ENCODE results near the gene SP2. TPM values are rescaled to one million over a fixed set of nuclear protein-coding genes. Genes with fewer than 3 reads are reported as not detected.
A peak's percentile ranks its signal among the peaks of the same experiment; 100 is the strongest.

The SP2 gene
- polyA plus RNA-seq, 3 donors: 23.0 to 27.2 (median 23.4) TPM

DNA sequence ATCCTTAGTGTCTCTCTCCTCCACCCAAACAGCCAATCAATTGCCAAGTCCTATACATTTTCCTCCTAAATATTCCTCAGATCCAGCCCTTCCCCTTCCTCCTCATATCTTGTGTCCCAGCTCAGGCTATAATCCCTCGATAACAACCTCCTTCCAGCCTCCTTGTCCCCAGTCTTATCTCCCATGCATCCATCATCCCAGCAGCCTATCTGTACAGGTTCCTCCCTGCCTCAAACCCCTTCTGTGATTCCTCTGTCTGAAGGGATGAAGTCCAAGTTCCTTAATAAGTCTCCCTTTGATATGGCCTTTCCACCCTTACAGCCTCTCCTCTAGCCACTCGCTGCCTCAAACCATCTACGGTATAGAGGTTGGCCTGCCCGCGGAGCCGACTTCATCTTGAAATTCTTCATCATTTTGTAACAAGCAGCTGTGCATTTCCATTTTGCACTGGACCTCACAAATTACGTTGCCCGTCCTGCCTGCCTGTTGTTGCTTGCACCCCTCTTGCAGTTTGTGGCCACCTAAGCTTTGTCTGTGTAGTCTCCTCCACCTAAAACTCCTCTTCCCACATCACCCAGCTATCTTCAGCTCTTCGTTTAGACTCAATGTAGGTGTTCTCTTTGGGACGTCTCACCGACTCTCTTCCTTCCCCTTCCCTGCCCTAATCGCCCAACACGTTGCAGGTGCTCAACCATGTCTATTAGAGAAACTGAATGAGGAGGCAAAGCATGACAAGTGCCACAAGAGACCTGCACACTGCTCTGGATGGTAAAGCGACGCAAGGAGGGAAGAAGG is 74.1 kb downstream of the SP2 start:
- no peak for DNase-seq

- DNase-seq: peak; percentile 100
These were observed 74.9 kb downstream of the SP2 start, which contains the start of gene CDK5RAP3 for GRCh38 chr17:47970725-47971499. Gene CDK5RAP3 (plus strand): TSS chr17:47971113. CDS start chr17:47971147, 34 bp downstream.

DNA sequence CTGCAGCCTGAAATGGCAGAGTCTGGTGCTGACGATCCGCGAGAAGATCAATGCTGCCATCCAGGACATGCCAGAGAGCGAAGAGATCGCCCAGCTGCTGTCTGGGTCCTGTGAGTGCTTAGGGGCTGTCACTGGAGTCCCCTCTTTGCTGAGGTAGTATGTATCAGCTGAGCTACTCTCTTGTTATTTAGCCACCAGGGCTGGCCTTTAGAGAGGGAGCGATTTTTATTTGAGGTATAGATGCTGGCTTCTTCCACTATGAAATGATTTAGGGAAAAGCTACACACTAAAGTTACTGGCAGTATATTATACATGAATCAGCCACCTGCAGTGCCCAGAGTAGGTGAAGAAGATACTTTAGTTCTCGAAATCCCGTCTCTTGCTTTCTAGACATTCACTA is 77.5 kb downstream of the SP2 start:
- DNase-seq: no peak

DNA sequence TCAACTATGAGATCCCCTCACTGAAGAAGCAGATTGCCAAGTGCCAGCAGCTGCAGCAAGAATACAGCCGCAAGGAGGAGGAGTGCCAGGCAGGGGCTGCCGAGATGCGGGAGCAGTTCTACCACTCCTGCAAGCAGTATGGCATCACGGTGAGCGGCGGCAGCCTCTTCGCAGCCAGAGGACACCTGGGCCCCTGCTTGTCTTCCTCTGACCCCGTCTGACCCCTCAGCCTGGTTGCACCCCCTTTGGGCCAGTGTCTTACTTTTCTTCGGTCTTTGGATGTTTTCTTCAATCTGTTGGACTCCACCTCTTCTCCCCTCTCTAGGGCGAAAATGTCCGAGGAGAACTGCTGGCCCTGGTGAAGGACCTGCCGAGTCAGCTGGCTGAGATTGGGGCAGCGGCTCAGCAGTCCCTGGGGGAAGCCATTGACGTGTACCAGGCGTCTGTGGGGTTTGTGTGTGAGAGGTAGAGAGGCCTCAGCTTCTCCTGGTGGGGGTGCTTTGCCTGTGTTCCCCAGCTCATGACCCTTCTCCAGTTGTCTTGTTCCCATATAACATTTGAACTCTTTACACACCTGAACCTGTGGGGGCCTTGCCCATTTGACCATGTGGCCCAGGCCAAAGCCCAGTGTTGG is 79.3 kb downstream of the SP2 start:
- DNase-seq: no peak

DNA sequence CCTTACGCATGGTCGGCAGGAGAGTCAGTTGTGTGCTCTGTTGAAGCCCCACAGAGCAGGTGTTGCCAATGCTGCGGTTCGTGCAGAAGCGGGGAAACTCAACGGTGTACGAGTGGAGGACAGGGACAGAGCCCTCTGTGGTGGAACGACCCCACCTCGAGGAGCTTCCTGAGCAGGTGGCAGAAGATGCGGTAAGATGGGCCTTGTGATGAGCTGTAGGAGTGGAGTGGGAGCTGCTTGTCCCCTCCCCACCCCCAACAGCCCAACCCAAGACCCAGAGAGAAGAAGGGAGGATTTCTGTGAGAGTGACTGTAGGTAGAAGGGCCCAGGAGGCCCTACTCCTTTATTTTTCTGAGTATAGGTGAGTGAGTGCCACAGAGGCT is 79.8 kb downstream of the SP2 start:
- DNase-seq: no peak

DNA sequence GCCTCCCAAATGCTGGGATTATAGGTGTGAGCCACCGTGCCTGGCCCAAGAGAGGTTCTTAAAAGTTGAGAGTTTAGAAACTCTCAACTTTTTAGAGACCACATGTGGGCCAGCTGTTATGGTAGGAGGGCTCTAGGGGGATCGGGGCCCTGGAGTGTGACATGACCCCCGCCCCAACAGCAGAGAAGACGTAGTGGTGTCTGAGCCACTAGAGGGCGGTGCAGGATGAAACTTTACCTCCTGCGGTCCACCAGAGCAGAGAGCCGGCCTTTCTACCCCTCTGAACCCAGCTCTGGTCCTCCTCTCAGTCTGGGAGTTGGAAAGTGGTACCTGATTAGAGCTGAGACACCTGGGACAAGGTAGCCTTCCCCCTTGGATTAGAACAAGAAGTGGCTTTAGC is 82.3 kb downstream of the SP2 start:
- peak; percentile 51 for DNase-seq

Other genes with a start within 250 kb of the SP2 start
- gene KPNB1, start 246.3 kb upstream of the SP2 start, polyA plus RNA-seq (ENCODE audit: insufficient read length in 3 of 3): 100 to 1,000 TPM; 229 to 259 (median 254) TPM
- gene TBKBP1, start 202.1 kb upstream of the SP2 start, polyA plus RNA-seq (ENCODE audit: insufficient read length in 3 of 3): 10 to 100 TPM; 29.5 to 37.1 (median 31.8) TPM
- gene TBX21, start 163.0 kb upstream of the SP2 start, polyA plus RNA-seq (ENCODE audit: insufficient read length in 3 of 3): under 1 TPM; 0.09 to 0.18 (median 0.10) TPM
- 10 to 100 TPM; 14.5 to 18.5 (median 17.9) TPM for gene OSBPL7, start 74.4 kb upstream of the SP2 start, polyA plus RNA-seq (ENCODE audit: insufficient read length in 3 of 3)
- 10 to 100 TPM; 55.4 to 61.7 (median 58.5) TPM for gene MRPL10, start 64.7 kb upstream of the SP2 start, polyA plus RNA-seq (ENCODE audit: insufficient read length in 3 of 3)
- gene LRRC46, start 64.6 kb upstream of the SP2 start, polyA plus RNA-seq (ENCODE audit: insufficient read length in 3 of 3): 1 to 10 TPM; 2.3 to 4.1 (median 3.6) TPM
- 10 to 100 TPM; 56.2 to 92.0 (median 76.7) TPM for gene SCRN2, start 55.0 kb upstream of the SP2 start, polyA plus RNA-seq (ENCODE audit: insufficient read length in 3 of 3)
- 1 to 10 TPM; 3.1 to 3.8 (median 3.5) TPM for gene SP6, start 45.1 kb upstream of the SP2 start, polyA plus RNA-seq (ENCODE audit: insufficient read length in 3 of 3)
- 10 to 100 TPM; 18.1 to 27.0 (median 25.4) TPM for gene PNPO, start 45.3 kb downstream of the SP2 start, polyA plus RNA-seq (ENCODE audit: insufficient read length in 3 of 3)
- 10 to 100 TPM; 20.4 to 22.7 (median 21.6) TPM for gene PRR15L, start 61.6 kb downstream of the SP2 start, polyA plus RNA-seq (ENCODE audit: insufficient read length in 3 of 3)
- 100 to 1,000 TPM; 152 to 194 (median 178) TPM for gene CDK5RAP3, start 74.9 kb downstream of the SP2 start, polyA plus RNA-seq (ENCODE audit: insufficient read length in 3 of 3)
- gene COPZ2, start 141.6 kb downstream of the SP2 start, polyA plus RNA-seq (ENCODE audit: insufficient read length in 3 of 3): 10 to 100 TPM; 17.3 to 19.3 (median 18.0) TPM
- gene NFE2L1, start 152.1 kb downstream of the SP2 start, polyA plus RNA-seq (ENCODE audit: insufficient read length in 3 of 3): 100 to 1,000 TPM; 224 to 246 (median 240) TPM
- gene CBX1, start 205.2 kb downstream of the SP2 start, polyA plus RNA-seq (ENCODE audit: insufficient read length in 3 of 3): 100 to 1,000 TPM; 156 to 200 (median 184) TPM
- 10 to 100 TPM; 16.2 to 19.6 (median 19.0) TPM for gene SNX11, start 211.5 kb downstream of the SP2 start, polyA plus RNA-seq (ENCODE audit: insufficient read length in 3 of 3)

Measured in renal pelvis (tissue), 4 donors.